Activated CD8-positive, alpha-beta memory T cell treated with anti-CD3 and anti-CD28 coated beads, Interleukin-2, amount 50 U/mL, for 24 hours (primary cell): ENCODE data around the gene SLIT2.

ENCODE experiments used
- DNase-seq: peaks from one replicate; pipeline ENCODE4 v3.0.0-alpha.2; 2020; ENCODE audit errors: extremely low read depth

SLIT2 gene

GRCh38 chr4:20251796-20252655 is at the start of gene SLIT2:
SLIT2 (plus strand) TSS chr4:20251905; CDS start chr4:20253816, 1,911 bp downstream.
- no peak for DNase-seq

- DNase-seq: no peak
Measured at GRCh38 chr4:20203508-20203907, 48.2 kb upstream of the SLIT2 start.

- DNase-seq: no peak
Measured at GRCh38 chr4:20217521-20217920, 34.2 kb upstream of the SLIT2 start.

- DNase-seq: no peak
Measured at GRCh38 chr4:20217951-20218350, 33.8 kb upstream of the SLIT2 start.

GRCh38 chr4:20219521-20219920 is 32.2 kb upstream of the SLIT2 start:
- no peak for DNase-seq

GRCh38 chr4:20237894-20238537 is 13.7 kb upstream of the SLIT2 start:
- DNase-seq: no peak

- no peak for DNase-seq
Measured at GRCh38 chr4:20248155-20248558, 3.5 kb upstream of the SLIT2 start.

- DNase-seq: no peak
Measured at GRCh38 chr4:20249333-20249732, 2.4 kb upstream of the SLIT2 start.

GRCh38 chr4:20251031-20251795 is 492 bp upstream of the SLIT2 start:
- DNase-seq: no peak

GRCh38 chr4:20252656-20253282 is 1.1 kb downstream of the SLIT2 start:
- DNase-seq: no peak

- DNase-seq: no peak
Measured at GRCh38 chr4:20253283-20253734, 1.6 kb downstream of the SLIT2 start.

- DNase-seq: no peak
Measured at GRCh38 chr4:20253735-20254409, 2.2 kb downstream of the SLIT2 start.

- no peak for DNase-seq
Measured at GRCh38 chr4:20254511-20255250, 3.0 kb downstream of the SLIT2 start.

- DNase-seq: no peak
Measured at GRCh38 chr4:20255251-20255586, 3.5 kb downstream of the SLIT2 start.

GRCh38 chr4:20255823-20256222 is 4.1 kb downstream of the SLIT2 start:
- DNase-seq: no peak

GRCh38 chr4:20256381-20256881 is 4.7 kb downstream of the SLIT2 start:
- DNase-seq: no peak

- DNase-seq: no peak
Measured at GRCh38 chr4:20259707-20260106, 8.0 kb downstream of the SLIT2 start.

GRCh38 chr4:20260821-20261220 is 9.1 kb downstream of the SLIT2 start:
- no peak for DNase-seq

GRCh38 chr4:20262221-20262620 is 10.5 kb downstream of the SLIT2 start:
- DNase-seq: no peak

GRCh38 chr4:20264688-20265087 is 13.0 kb downstream of the SLIT2 start:
- DNase-seq: no peak

- no peak for DNase-seq
Measured at GRCh38 chr4:20265726-20266125, 14.0 kb downstream of the SLIT2 start.
